ENCODE measurements around the gene IRX3. TPM values are rescaled to one million over a fixed set of nuclear protein-coding genes. Genes with fewer than 3 reads are reported as not detected.

The IRX3 gene
- total and polyA plus RNA-seq, 11 donors: 28.6 to 101 (median 45.9) TPM

- Histone ChIP-seq H3K27me3 (peaks cover 0 to 57% (median 0%) of the 10 kb centered on the region in 9 donors), H3K9me3 (no peaks in the 10 kb centered on the region), H3K4me1 (peaks cover 0 to 21% (median 7%) of the 10 kb centered on the region in 12 donors), H3K36me3 (peaks cover 0 to 7% (median 0%) of the 10 kb centered on the region in 9 donors), H3K4me3 (no peak overlapping the region), H3K27ac (peak overlapping the region in 3 of 12 donors; percentile 14 to 97 (median 97))
- intact Hi-C loops (cut with DNase I): loop anchor here (5.0 to 10.0 kb wide), 19 partner anchors 83 to 1094 kb away; partner anchors contain the start of genes IRX5 (in 2 of the 10) and IRX6 (in 1 of the 10)
- ATAC-seq: peak in 1 of 4 donors; percentile 0
- DNase-seq: no peak
- WGBS, 4 donors: 67 to 90% (median 83%) methylated on average over 3 of the region's 3 CpGs
- no peak for TF ChIP-seq CTCF (IDR thresholded peaks at IDR 0.05)
- no peak for TF ChIP-seq POLR2A (IDR thresholded peaks at IDR 0.05)
Observed at GRCh38 chr16:54280751-54281150, 5.8 kb downstream of the IRX3 start.

GRCh38 chr16:54277845-54278703, 8.5 kb downstream of the IRX3 start:
- Histone ChIP-seq H3K27ac (no peak overlapping the region), H3K36me3 (peaks cover 0 to 7% (median 0%) of the 10 kb centered on the region in 9 donors), H3K27me3 (peaks cover 0 to 30% (median 0%) of the 10 kb centered on the region in 9 donors), H3K4me3 (no peak overlapping the region), H3K4me1 (peaks cover 0 to 10% (median 5%) of the 10 kb centered on the region in 12 donors), H3K9me3 (no peaks in the 10 kb centered on the region)
- no peak for ATAC-seq
- 72 to 82% (median 76%) methylated on average over 17 of the region's 17 CpGs for WGBS, 4 donors
- DNase-seq: no peak
- intact Hi-C loops (cut with DNase I): loop anchor here in 3 of 10 donors (5.0 to 10.0 kb wide), 4 partner anchors 86 to 1097 kb away; no protein-coding TSS in a partner anchor
- no peak for TF ChIP-seq POLR2A (IDR thresholded peaks at IDR 0.05)
- TF ChIP-seq CTCF (IDR thresholded peaks at IDR 0.05): no peak

GRCh38 chr16:54275956-54276355, 10.6 kb downstream of the IRX3 start:
- H3K27ac ChIP-seq: no peak overlapping the region
- no peak for ATAC-seq
- WGBS, 4 donors: 80 to 90% (median 86%) methylated on average over 6 of the region's 6 CpGs

More at GRCh38 chr16:54275956-54276355, 10.6 kb downstream of the IRX3 start:
- no peaks in the 10 kb centered on the region for H3K4me1 ChIP-seq
- H3K27me3 ChIP-seq: peaks cover 0 to 11% (median 0%) of the 10 kb centered on the region in 9 donors
- H3K9me3 ChIP-seq: peaks cover 0 to 3% (median 0%) of the 10 kb centered on the region in 12 donors
- no peak for TF ChIP-seq POLR2A (IDR thresholded peaks at IDR 0.05)
- TF ChIP-seq CTCF (IDR thresholded peaks at IDR 0.05): no peak
- no peaks in the 10 kb centered on the region for H3K36me3 ChIP-seq
- DNase-seq: no peak
- no peak overlapping the region for H3K4me3 ChIP-seq
- intact Hi-C loops (cut with DNase I): loop anchor here in 3 of 10 donors (5.0 to 10.0 kb wide), 4 partner anchors 84 to 1099 kb away; no protein-coding TSS in a partner anchor

Measured in heart left ventricle (tissue), 16 donors.